NOMO-1 treated with DMSO at 0.1 percent for 48 hours (cell line): ENCODE measurements around the gene PHF21A.
"Not testable (repeated sequence)": the region's sequence is repeated elsewhere in the genome, so short reads cannot be mapped to it uniquely, and the experiment has no call there.

Source experiments
- DNase-seq: peaks from one replicate; lab custom pipeline; 2025; ENCODE audit not compliant: unreplicated experiment; lab: John Stamatoyannopoulos, UW

Gene PHF21A

DNA sequence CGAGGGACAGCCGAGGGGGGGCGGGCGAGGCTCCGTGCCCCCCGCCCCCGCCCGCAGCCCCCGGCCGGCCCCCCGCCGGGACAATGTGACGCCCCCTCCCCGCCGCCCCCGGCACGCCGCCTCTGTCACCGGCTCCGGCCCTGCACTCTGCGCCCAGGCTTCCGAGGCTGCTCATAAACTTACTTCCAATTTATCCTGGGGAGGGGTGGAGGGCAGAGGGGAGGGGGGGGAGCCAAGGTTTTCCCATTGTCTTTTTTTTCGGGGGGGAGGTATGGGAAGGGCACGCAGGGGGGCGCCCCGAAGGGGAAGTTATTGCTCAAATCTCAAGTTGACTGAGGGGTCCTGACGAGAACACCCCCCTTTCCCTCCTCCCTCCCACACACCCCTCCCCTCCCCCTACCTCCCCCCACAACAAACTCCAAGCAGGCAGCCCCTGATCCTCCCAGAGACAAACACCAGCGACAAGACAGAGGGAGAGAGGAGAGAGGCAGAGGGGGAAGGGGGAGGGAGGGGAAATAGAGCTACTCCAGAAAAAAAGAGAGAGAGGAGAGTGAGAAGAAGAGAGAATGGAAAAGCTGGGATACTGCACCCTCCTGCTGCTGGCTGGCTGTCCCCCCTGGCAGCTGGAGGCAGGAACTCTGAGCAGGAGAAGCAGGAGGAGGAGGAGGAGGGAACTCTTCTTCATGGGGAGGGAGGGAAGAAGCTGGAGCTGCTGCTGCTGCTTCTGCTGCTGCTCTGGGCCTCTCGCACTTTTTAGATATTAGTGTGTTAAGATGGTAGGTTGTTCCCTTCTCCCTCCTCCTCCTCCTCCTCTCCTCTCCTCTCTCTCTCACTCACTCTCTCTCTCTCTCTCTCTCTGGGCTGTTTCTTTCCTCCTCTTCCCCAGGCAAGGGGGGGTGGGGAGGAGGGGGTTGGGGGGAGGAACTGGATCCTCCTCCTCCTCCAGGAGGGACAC lies 631 bp downstream of the PHF21A start:
- no peak for DNase-seq

DNA sequence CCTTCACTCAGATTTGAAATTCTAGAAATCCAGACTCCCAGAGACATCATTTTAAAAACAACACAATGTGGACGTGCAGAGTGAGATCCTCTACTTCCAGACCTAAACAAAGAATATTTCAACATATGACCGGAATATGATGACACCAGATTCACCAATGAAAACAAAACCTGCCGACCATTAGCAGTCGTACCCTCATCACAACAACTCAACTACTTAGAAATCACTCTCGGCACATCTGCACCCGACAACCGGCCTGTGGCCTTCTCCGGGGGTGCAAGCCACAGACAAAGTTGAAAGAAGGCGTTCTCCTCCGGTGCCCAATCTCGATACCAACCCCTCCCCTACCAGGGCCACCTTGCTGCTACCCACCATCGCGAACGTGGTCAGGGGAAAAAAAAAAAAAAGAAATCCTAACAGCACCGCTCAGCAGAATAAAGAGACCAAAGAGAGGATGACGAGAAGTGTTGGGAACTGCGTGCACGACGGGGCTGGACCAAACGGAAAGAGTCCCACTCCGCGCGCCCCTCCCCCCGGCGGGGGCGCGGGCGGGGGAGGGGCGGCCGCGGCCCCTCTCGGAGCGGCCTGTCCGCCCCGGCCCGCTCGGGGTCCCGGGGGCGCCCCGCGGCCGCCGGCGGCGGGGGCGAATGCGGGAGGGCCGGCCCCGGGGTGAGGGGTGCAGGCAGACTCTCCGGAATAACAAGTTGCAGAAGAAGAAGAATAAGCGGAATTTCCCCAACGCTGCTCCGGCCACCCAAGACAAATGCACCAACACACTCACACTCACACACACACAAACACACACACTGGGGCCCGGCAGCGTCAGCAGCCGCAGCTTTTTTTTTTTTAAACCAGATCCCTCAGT lies 1.7 kb downstream of the PHF21A start:
- DNase-seq: peak; percentile 73

DNA sequence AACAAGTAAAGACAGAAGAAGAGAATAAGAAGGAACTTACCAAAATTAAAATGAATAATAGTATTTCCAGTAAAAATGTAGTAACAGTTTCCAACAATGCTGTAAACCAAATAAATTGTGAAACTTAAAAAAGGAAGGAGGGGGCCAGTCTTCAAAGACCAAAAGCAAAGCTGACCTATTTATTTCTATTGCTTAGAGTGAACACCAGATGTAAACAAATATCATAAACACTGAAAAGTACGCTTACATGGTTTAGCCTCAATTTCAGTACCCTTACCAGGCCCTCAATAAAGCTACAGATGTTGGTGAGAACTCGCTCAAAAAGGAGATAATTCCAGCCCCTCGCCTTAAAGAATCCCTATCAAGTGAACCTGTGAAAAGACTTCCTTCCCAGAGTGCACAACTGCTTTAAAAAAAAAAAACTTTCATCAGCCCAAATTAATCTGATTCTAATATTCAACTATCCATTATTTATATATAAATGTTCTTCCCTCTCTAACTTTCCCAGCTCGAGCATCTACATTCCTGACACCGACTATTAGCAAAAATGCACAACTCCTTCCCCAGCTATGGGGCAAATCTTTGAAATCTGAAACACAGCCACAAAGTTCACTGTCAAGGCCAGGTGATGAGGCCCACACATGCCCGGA lies 2.4 kb downstream of the PHF21A start:
- DNase-seq: peak; percentile 26

DNA sequence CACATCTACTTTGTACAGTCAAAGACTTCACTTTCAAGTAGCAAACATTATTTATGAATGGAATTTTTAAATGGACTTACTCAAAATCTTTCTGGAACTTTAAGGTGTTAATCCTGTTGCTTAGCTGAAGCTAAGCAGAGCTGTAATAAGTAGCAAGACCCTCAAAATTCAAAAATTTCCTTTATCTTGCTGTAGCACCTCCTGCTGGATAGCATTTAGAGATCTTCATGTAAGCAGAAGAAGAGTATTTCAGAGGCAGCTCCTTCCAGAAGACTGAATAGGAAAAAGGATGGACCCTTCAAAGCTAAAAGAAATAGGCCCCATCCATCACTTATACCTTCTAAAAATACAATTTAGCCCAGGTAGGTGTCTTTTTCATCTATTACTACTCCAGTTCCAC lies 3.4 kb downstream of the PHF21A start:
- DNase-seq: no peak

DNA sequence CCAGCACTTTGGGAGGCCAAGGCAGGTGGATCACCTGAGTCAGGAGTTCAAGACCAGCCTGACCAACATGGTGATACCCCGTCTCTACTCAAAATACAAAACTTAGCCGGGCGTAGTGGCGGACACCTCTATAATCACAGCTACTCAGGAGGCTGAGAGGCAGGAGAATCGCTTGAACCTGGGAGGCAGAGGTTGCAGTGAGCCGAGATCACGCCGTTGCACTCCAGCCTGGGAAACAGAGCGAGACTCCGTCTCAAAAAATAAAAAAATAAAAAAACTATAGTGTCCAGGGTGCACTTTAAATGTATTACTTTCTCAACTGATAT lies 4.6 kb downstream of the PHF21A start:
- DNase-seq: not testable (repeated sequence)

DNA sequence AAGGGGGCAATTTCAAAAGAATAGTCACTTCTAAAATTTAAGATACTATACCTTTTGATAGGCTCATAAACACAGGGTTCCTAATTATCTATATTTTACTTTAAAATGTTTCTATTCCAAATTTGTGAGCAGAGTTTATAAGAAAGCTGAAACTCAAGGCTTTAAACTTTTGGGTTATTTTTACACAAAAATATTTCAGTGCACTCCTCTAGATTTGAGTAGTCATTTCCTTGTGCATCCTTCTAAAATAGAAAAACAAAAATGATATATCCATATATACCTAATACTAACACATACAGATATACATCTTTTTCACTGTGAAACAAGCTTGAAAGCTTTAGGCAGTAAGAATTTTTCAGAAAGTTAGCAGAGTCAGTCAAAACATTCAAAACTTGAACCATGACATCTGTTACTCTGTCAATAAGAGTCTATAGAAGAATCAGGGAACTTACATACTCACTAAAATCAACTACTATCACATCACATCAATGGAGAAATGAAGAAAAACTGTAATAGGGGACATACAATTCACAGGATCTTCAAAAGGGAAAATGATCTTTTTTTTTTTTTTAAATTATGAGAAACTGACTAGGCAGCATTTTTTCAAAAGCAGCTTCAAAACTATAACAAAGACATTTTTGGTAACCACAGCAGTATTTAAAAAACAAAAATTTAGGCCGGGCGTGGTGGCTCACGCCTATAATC lies 5.1 kb downstream of the PHF21A start:
- DNase-seq: no peak

DNA sequence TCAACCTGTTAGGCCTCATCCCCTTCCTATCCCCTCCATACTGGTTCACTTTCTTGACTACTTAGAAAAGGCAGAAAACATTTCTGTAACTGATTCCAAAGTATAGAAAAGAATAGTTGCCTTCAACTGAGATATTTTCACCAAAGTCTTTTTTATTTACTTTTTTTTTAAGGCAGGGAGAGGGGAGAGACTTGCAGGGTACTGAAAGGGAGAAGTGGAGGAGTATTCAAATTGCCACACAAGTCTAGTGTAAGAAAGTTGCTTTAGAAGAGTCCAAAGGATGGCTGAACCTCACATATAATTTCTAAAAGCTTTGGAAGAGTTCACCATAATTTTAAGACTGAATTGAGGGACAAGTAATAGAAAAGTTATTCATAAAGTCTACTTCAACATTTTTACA lies 6.3 kb downstream of the PHF21A start:
- DNase-seq: no peak

DNA sequence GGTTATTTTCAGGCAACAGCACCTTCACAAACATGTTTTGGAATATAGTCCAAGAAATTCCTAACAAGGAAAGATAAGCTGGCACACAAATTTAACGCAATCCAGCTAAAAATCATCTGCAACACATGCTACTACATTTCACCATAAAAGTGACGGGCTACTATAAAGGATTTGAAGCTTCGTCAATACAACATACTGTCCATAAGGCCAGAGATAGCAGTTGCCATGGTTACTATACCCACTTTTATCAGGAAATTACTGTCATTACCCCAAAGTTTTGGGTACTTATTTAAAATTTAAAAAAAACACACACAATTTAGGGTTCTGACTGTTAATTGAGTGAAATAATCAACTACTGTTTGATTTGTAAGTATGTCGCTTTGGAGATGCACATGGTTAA lies 6.9 kb downstream of the PHF21A start:
- no peak for DNase-seq

DNA sequence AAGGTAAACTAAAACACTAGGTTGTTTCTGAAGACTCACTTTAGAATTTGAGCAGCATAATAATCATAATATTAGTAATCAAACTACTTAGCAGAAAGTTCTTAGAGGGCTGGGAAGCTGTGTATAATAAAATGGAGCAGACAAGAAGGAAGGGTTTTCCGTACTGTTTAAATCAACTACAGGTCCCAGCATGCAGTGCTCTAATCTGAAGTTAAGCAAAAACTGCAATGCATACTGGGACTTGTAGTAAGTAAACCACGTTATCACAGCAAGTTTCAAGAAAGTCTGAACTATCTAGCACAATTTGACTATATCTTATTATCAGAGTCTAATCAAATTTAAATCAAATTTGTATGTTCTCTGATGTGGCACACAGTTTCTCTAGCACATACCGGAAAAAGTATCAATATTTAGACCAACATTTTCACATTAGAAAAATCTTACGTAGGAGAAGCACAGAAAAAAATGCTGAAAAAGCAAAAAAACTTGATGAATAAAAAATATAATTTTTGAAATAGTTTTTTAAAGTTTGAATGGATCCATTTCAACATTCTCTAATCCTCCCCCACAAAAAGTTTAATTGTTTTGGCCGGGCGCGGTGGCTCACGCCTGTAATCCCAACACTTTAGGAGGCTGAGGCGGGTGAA lies 8.2 kb downstream of the PHF21A start:
- DNase-seq: peak; percentile 65

DNA sequence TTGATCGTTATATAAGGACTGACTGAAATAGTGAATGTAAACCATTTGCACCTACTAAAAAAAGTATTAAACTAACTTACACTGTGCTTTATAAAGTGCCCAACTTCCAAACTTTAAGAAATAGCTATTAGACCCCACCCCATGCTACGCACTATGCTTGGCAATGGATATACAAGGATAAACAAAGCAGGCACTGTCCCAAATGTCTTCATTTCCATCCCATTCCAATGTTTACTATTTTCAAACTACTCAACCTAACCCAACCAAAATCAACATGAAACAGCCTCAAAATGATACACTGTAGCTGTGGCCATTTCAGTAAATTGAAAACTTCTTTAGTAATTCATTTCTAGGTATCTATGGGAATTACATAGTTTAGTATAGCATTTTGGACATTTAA lies 12.5 kb downstream of the PHF21A start:
- no peak for DNase-seq

DNA sequence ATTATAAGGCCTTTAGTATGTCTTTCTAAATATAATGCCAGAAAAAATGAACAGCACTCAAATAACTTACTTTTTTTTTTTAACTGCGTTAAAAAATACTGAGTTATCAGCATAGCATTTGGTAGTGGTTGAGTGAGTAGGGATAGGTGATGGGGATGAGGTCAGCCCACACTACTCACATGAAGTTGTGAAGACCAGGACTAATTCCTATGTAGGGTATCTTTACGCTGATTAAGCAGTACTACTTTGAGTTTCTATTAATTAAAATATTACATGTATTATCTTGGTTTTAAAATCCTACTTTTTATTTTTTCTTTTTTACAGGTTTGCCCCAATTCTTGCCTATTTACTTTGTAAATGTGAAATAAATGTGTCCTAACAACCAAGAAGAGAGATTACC lies 13.5 kb downstream of the PHF21A start:
- no peak for DNase-seq

DNA sequence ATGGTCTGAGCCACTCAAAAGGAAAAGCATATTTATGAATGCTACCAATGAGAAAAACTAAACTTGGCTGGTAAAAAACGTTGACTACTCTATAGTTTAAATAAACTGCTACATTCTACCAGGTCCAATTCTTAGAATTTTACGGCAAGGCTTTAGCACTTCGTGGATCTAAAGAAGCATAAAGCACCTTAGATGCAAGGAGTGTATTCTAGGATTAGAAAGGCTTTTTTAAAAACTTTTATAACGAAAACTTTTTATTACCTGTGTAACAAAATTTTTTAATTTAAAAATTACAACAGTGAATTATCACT lies 13.9 kb downstream of the PHF21A start:
- no peak for DNase-seq

DNA sequence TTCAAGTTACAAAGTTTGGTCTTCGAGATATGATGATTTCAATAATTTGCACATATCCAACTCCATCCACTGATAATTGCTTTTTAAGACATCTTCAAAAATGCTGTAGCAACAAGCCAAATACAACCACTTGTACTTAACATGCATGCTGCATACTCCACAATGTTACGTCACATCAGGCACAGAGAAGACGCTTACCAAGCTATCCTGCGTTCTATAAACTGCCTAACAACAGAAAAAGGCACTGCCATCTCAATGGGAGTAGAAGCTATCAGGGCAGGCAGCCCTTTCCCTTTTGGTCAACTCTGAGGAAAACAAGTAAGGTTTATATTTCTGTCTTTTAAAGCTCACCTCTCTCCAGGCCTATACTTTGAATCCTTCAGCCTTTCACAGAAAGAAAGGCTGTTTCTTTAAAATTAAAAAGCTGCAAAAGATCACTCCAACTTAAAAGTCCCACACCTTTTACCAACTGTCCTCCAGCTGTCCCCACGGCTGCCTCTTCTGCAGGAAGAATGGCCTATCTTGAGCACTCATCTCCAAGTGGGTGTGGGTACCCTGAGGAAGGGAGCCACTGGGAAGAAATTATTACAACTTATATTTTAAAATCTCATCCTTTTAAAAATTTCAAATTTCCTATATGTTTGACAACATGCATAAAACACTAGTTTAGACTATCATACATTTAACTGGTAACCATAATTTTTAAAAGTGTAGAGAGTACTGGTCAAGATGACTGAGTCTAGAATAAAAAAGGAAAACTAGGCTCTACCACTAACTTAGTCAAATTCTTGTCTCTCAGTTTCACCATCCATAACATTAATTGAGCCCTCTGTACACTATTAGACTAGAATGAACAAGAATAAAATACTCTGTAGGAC lies 14.5 kb downstream of the PHF21A start:
- DNase-seq: peak; percentile 25

DNA sequence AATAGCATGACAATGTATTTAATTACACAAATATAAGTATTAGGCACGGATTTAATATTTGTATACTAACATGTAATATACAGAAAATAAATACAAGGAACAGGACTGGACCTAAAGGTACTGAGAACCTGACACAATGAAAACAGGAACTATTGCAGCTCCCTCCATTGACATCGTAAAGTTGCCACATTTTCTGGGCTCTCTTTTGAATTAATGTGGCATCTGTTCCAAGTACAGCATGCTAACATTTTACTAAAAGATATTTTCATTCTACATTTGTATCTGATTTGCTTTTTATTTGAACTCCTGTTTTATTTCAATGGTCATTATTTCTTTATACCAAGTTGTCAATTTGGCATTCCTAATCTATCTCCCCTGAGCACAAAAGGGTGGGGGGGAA lies 15.3 kb downstream of the PHF21A start:
- peak; percentile 57 for DNase-seq

DNA sequence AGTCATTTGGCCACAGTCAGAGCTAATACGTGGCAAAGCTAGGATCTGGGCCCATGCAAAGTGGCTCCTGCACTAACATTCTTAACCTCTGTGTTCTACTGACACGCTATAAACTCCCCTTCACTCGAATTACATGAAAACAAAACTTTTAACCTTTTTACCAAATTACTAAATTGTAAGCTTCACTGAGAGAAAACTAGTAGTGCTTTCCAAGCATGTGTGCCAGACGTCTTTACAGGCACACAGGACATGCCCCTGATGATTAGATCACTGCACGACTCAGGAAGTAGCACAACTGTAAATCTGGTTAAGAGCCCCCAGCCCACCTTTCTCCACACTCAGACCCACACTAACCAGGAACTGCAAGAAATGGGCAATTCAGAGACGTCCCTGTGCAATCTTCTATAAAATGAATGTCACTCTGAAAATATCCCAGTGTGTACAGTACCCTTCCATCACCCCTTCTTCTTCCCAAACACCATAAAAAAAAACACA lies 16.1 kb downstream of the PHF21A start:
- no peak for DNase-seq

DNA sequence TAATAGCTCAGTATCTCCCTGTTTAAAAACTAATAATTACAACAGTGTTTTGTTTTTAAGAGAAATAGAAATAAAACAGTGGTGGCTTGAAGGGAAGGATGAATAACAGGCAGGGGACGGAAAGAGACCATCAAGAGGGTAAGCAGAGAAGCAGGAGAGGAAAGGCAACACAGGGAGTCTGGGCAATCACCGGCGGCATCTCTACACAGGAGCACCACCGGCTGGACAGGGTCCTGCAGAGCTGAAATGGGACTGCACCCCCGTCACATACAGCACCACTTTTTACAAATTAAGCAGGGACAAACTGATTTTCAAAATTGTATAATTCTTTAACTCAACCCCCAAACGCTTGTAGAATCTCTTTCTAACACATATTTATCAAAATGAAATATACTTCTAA lies 18.4 kb downstream of the PHF21A start:
- DNase-seq: no peak

DNA sequence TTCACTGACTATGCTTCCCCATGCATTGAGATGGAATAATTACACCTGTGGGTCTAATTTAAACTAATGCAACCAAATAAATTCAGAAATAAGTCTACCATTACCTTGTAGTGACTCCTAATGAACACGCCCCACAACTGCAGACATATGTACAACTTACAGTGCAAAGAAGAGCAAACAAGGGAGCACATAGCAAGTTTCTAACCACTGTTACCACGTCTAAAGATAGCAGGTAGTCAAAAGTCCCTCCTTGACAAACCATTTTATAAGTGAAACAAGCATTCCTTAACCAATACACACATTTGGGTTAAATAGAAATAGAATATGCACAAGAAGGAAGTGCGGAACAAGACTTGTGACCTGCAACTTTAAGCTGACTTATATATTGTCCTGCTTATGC lies 20.6 kb downstream of the PHF21A start:
- no peak for DNase-seq

DNA sequence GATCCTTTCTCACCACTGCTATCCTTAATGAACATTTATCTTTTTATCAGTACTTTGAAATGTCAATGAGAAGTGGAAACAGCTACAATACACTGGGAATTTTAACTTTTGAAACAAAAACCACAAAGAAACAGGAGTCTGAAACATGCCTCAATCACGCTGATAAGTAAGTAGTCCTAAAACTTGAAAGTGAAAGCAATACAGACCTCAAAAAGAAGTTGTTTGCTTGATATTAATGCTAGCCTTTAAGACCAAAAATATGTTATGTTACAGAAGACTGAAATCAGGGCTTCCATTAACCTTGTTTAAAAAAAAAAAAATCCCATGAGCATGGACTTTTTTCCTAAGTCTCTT lies 21.3 kb downstream of the PHF21A start:
- no peak for DNase-seq

DNA sequence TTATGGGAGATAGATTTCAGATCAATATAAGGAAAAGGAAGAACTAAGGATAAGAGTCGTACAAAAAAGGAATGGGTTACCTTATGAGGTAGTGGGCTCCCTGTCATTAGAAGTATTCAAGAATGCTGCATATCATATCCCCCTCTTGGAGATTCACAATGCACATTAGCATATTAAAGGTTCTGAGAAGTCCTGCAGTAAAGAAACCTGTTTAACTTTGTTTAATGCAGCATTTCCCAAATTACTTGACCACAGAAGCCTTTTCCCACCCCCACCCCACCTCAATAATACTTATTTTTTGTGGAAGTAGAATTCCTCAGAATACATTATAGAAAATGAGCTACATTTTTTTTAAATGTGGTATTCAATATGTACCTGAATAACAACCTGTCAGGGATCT lies 30.9 kb downstream of the PHF21A start:
- no peak for DNase-seq

DNA sequence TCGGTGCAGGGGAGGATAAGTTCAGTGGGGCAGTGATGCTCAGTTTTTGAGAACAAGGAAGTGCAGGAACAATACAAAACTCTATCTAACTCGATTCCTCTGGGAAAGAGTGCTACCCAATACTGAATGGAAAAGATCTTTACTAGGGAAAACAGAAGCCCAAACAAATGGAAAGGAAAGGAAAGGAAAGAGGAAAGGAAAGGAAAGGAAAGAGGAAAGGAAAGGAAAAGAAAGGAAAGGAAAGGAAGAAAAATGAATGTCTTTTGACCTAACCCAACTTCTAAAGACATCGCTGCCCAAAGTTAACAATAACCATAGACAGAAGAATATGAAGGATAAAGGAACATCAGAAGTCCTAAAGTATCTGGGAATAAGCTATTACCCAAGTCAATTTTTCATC lies 41.6 kb downstream of the PHF21A start:
- DNase-seq: no peak
